GM21786 (cell line): Measurements from ENCODE around the gene CSF1.

Experiments
- ATAC-seq: cut with Tn5 transposase; IDR thresholded peaks from one replicate; pipeline ENCODE4 v1.9.1; 2021; ENCODE audit not compliant: unreplicated experiment

The CSF1 gene

DNA sequence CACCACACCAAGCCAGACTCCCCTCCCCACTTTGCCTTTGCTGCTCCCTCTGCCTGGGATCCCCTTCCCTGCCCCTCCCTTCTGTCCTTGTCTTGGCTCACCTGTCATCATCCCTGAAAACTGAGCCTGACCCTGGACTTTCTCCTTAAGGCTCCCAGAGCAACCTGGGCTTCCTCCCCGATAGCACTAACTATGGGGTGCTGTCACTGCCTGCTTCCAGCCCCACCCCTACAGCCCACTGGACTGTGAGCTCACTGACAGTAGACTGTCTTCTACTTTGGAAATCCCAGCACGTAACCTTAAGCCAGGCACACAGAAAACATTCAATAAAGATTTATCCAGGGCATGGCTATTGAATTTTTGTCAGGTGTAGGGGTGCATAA lies 9.5 kb upstream of the CSF1 start:
- ATAC-seq = no peak

DNA sequence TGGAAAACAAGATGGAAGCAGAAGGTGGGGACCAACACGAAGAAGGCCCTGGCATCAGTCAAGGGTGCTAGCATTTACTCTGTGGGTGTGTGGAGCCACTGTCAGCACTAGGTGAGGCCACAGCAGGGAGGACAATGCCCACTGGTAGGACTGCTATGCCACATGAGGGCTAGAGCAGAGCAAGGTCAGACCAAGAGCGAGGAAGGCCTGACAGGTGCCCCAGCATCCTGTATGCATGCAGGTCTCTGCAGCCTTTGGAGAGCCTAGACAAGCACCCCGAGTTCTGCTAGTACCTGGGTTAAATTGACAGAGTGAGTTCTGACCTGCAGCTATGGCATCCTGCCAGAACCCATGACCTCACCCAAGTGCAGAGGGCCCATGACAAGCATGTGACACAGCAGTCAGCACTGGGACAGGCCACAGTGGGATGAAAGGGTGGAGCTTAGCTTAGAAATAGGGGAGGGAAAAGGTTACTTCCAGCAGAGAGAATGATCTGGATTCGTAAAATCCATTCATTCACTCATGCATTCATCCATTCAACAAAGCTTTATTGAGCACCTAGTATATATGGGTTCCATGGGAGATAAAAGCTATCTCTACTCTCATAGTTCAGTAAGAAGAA lies 9.0 kb upstream of the CSF1 start:
- no peak for ATAC-seq

DNA sequence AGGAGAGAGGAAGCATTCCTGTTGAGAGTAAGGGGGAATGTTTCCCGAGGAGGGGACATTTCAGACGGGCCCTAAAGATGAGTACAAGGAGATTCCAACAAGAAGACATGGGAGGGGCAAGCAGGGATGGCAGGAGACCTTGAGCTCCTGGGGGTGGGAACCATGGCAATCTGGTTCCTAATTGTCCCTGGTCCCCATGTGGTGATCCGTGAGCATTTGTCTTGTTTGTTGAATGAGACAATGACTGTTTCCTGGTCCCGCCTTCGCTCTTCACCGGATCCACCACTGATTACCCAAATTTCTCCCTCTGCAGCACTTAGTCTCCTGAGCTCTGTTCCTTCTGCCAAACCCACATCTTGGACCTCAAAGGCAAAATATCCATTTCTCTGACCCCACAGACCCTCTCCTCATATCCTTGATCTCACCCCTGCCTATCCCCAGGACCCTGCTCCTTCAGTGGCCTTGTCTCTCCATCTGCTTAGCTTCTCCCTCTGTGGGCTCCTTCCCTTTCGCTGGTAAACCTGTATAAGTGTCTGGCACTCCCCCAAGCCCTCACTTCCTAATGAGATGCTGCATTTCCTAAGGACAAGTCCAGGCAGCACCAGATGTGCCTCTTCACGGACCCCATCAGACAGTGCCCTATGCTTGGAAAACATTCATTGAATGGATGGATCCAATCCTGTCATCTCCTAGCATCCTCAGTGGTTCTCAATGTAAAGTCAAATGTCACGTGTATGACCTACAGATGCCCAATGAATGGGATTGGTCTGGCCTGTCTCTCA lies 8.3 kb upstream of the CSF1 start:
- no peak for ATAC-seq

DNA sequence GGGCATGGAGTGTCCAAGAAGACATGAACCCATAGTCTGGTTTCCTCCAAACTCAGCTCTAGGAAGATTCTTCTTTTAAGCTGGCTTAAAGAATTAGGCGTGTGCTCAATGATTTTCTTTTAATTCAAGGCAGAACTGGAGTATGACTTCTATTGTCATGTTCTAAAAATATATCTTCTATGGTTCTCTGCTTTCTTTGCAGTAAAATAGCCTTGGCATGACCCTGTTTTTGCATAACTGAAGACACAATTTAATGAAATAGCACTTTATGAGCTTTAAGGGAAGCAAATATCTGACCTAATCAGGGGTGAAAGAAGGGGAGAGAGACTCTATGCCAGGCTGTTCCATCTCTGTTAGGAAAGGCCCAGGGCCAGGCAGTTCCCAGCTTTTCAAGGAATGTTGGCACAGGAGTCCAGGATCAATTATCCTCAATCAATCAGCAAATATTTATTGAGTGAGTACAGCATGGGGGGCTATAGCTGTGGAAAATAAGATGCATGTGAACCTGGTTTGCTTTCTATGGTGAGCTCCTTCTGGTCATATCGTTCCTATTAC lies 7.2 kb upstream of the CSF1 start:
- no peak for ATAC-seq

DNA sequence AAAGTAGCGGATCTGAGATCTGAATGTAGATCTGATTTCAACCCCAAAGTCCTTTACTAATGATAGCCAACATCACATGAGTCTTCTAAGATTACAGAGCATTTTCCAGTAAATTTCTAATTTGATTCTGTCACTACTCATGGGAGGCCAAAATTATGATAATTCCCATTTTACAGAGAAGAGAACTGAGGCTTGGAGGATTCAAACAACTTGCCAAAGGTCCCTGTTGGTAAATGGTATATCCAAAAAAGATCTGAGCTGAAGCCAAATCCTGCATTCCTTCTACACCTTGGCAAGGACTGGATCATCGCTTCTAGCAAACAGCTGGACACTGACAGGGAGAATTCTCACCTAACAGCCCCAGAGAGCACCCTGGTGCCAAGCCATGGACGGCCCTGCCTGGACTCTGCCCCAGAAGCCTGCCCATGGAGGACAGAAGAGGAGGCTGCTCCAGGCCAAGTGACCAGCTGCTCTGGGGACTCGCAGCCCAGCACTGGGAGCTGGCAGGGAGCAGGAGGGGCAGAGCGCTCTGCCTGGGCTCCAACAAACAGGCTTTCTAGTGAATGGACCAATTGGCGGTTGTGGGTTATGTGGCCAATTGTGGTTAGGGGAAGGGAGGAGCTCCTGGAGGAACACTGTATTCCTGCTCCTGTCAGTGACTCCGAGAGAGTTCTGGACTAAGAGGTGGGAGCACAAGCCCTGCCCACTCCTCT lies 6.4 kb upstream of the CSF1 start:
- ATAC-seq = no peak

DNA sequence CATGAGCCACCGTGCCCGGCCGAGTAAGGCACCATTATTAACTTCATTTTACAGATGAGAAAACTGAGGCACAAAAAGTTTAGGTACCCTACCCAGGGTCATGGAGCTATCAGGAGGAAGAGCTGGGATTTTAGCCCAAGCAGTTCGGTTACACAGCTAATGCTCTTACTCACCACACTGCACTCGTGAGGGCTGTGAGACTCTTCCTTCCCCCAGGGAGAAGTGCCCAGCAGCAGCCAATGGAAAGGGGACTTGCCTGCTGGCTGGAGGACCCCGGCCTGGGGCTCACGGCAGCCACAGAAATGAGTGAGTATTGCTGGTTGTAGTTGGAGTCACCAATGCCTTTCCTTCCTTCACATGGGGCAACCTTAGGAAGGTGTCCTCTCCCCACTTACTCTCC lies 5.2 kb upstream of the CSF1 start:
- no peak for ATAC-seq

DNA sequence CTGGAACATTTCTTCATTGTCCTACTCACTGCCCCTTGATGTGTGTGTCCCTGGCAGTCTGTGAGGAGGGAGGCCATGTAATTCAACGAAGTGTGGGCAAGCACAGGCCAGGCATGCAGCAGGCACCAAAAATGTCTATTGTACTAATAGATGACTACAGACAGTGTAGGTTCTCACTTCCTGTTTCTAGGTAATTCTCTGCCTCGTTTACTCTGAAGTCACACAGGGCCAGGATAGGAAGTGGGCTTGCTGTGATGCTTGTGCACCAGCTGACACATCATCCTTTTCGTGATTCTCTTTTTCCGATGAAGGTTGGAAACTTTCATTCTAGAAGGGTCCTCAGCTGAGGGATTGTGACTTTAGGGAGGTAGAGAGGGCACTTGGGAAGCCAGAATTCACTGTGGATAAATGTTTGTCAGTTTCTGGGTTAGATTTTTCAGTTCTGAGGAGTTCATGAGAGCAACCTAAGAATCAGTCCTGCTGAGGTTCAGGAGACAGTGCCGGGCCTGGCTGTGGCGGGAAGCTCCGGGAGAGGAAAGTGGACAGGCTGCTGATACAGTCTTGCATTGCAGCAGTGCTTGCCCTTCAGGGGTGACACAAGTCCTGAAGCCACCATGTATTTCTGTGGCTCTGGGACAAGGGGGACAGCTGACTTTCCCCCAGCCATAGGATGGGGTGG lies 4.3 kb upstream of the CSF1 start:
- peak; percentile 94 for ATAC-seq

DNA sequence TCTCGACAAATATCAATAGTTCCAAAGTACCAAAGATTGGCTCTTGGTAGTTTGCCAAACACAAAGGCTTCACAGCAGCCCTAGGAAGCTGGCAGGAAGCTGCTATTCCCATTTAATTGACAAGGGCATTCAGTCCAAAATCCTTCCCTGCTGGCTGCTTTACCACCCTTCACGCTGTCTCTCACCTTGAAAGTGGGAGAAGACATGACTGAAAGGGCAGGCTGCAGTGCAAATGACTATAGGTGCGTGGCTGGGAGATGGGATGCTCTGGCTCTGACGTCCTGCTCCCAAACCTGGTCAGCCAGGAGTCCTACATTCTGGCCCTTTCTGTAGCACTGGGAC lies 3.8 kb upstream of the CSF1 start:
- ATAC-seq = no peak

DNA sequence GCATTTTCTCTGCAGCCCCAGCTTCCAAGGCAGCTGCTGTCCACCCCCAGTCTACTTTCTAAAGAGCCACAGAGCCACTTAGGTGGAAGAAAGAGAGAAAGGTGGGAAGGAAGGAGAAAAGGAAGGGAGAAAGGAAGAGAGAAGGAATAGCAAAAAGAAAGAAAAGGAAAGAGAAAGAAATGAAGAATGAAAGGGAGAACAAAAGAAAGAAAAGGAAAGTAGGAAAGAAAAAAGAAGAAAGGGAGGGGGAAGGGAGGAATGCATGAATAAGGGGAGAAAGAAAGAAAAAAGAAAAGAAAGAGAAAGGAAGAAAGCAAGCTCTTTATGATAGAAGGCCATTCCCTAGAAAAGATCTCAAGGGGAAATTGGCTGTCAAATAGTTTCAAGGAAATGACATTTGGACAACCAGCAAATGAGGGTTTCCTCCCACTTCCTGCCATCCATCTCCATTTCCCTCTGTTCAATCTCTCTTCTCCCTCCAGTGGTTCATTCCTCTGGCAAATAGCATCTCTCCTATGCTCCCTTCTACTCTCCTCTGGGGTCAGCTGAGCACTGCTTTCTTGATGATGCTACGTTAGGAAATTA lies 3.4 kb upstream of the CSF1 start:
- no peak for ATAC-seq

DNA sequence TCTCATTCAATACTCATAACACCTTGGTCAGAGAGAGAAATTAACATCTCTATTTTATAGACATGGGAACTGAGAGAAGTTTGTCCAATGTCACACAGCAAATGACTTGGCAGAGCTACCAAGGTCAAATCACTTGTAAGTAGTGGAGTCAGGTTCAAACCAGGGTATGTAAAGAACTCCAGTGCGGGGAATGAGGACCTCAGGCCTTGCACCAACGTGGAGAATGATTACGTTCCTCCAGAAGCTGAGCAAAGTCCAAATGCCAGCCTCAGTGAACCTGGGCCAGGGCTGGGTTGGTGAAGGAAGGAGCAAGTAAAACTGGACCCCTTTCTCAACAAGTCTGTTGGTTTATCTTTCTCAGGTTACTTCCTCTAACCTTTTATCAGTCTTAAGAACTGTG lies 1.8 kb upstream of the CSF1 start:
- ATAC-seq = no peak

DNA sequence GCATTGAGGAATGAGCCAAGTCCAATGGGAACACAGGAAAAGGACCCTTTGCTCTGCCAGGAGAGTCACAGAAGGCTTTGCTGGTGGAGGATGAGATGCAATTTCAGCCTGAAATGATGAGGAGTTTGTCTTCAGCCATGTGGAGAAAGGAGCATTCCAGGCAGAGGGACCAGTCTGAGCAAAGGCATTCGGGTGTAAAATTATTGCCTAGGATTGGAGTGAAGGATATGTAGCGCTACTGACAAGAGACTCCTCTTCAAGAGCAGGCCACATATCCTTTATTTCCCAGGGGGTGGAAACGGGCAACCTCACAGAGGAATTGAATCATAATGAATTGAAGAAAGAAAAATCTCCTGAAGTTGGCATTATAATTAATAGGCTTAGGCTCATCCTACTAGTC lies 1.1 kb upstream of the CSF1 start:
- ATAC-seq = no peak

DNA sequence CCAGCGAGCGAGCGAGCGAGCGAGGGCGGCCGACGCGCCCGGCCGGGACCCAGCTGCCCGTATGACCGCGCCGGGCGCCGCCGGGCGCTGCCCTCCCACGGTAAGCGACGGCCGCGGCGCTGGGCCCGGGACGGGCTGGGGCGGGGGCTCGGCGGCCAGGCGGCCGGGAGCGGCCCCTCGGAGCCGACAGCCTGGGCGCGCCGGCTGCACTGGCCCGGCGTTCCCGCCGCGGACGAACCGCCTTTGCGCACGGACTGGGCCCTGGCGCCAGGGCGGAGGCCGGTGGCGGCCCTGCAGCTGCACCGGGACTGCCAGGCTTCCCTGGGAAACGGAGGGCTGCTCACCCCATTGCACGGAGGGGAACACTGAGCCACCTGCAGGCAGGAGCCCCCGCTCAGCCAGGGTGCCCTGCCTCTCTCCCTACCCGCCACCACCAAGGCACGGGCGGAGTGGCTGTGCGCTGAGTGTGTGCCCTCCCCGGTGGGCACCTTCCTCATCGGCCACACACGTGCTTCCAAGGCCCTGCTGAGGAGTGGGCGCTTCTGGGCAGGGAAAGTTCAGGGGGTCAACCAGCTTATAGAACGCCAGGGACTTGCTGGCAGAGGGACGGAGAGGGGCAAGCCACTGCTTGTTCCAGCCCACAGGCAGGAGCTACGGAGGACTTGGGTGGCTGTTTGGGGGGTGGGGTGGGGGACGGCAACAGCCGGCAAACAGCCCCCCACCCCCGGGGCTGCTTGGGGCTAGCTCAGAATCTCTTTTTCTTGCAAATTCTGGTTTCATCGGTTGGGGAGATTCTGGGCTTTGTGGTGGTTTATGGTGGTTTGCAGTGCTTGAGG lies 532 bp downstream of the CSF1 start:
- ATAC-seq = no peak

DNA sequence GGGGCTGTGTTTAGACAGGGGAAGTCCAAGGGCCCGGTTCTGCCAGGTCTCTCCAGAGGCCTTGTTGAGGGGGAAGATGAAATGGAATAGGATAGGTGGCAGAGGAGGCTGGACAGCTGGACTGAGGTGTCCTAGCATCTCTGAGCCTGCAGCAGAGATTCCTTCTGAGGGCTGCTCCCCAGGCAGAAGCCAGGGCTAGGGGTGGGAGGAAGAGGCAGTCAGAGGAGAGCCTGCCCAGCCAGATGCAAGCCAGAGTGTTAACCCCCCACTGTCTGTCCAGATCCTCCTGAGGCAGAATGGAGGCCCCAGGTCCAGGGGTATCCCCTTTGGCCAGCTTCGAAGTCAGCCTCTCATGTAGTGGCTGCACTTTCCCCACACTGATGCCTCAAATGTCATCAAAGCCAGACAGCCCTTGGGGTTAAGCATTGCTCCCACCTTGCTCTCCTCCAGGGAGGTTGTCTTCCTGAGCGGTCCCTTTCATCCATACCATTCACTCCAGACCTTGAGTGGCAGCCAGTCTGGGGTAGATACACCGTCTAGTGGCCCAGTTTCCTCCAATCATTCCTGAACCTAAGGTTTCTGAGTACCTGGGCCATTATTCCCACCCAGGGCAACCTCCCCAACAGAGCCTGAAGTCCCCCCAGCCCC lies 1.7 kb downstream of the CSF1 start:
- ATAC-seq = no peak

DNA sequence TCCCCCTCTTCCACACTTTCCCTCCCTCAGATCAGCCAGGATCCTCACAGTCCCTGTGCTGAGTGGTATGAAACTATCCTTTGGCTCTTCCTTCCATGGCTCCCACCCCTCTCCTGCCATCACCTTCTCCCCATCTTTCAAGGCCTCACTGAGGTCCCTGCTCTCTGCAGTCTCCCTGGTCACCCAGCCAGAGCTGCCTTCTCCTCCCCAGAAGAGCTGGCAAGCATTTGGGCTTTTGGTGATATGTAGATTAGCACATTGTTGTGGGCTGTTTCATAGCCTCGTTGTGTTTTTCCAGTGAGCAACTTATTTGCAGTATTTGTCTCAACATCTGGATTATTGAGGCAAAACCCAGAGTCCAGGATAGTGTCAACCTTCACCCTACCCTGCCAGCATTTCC lies 2.2 kb downstream of the CSF1 start:
- ATAC-seq = no peak

DNA sequence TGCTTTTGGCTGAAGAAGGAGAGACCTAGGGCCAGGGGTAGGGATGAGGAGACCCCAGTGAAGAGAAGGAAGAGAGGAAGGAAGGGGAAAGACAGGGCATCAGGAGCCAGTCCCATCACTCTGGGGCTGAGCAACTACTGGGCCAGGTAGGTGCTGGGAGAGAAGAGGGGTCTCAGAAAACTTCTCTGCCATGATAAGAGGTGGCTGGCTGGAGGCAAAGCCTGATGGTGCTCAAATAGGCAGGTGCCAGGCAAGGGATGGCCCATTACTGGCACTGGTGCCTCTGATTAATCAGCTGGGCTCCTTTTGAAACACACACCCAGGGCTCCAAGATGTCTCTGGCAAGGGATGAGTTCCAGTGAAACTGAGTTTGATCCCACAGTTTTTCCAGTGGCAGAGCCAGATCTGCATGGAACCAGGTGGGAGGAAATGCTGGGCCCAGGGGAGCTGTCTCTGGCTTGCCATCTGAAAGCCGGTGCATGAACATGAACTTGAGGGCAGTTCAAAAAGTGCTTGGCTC lies 2.8 kb downstream of the CSF1 start:
- no peak for ATAC-seq

DNA sequence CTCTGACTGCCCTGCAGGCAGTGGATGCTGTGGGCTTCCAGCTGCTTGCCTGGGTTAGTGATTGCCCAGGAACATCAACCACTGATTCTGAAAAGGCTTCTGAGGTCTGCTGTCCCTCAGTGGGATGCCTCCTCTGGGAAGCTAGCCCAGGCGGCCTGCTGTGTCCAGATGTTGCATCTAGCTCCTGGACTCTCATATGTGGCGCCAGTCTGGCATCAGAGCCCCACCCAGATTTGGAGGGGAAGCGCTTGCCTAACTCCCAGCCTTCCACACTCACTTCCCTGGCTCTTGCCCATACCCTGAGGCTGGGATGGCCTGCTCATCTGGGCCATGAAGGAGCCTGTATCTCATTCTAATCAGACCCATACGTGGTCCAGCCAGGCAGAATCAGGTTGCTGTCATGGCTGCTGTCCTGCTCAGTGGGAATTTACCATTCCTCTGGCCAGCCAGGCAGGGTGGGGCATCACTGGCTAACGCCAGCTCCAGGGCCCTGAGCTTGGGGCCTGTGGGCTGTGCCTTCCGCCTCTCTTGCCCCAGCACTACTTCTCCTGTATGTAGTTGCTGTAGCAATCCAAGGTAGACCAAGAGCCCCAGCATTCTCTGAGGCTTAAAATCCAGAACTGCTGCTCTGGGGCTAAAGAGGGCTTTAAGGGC lies 4.1 kb downstream of the CSF1 start:
- ATAC-seq = no peak

DNA sequence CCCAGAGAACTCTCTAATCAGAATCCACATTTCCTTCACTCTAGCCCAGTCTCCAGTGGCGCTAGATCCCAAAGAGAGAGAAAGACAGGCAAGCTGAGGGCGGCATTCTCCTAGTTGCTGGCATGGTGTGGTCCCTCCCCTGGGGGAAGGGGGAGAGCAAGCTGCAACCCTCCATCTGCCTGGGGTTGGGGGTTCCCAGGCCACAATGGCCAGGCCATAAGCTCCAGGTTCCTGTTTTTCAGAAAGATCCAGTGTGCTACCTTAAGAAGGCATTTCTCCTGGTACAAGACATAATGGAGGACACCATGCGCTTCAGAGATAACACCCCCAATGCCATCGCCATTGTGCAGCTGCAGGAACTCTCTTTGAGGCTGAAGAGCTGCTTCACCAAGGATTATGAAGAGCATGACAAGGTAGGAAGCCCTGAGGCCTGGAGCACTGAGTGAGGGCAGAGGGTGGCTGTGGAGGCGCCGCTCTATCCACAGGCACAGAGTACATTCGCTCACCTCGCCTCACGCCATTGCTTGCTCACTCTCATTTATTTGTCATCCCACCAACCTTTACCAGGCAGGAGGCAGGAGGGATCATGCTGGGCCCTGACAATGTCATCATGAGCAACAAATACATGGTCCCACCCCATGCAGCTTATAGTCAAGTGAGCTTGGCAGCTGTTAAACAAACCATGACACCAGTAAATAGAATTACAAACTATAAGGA lies 6.6 kb downstream of the CSF1 start:
- no peak for ATAC-seq
